Stimulated activated CD8-positive, alpha-beta memory T cell treated with anti-CD3 and anti-CD28 coated beads, Interleukin-2, amount 100 ng/mL, for 1 hour (primary cell): ENCODE measurements around the gene HMOX2.

Experiments
- DNase-seq, 2 donors: peaks; one replicate each; pipeline ENCODE4 v3.0.0-alpha.2; 2020; ENCODE audit warnings: low read depth in 2 of 2

HMOX2 gene, protein sequence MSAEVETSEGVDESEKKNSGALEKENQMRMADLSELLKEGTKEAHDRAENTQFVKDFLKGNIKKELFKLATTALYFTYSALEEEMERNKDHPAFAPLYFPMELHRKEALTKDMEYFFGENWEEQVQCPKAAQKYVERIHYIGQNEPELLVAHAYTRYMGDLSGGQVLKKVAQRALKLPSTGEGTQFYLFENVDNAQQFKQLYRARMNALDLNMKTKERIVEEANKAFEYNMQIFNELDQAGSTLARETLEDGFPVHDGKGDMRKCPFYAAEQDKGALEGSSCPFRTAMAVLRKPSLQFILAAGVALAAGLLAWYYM

DNA sequence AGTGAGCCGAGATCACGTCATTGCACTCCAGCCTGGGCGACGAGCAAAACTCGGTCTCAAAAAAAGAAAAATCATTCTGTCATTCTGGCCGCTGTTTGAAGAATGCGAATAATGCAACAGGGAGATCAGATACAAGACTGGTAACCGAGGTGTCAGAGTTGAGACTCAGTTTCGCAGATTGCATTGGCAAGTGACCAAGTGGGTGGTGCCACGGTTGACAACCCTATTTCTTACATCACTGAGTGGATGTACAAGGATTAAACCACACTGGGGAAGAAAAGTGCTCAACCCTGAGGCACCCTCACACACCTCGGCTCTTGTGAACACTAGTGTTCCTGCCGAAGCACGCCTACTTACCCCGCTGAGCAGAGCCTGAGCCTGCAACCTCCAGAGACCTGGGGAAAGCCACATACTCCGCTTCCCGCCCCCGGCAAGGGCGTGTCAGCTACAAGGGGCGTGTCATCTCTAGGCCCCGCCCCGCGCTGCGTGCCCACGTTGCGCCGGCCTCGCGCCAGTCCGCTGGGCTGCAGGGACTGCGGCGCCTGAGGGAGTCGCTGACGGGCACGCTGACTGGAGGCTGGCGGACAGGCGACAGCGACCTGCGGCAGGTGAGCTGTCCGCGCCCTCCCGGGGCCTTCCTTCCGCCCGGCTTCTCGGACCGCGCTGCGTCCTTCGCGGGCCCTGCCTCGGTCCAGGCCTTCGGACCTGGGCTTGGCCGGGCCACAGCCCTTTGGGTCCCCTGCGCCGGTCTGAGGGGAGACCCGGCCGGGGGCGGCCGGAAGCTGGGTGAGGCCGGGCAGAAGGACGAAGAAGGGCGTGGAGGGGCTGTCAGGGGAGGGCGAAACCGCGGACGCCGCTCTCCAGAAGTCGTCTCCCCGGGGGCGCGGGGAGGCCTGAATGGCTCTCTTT is at the start of gene HMOX2:
HMOX2 (plus strand) TSS at position 519 of the 909 bp plus-strand sequence. CDS start 29,127 bp downstream, outside the sequence.
- DNase-seq, result peak; percentile 88 to 89

- no peak for DNase-seq
Observed at GRCh38 chr16:4426722-4427372, 49.4 kb upstream of the HMOX2 start.

GRCh38 chr16:4428500-4428899 is 47.7 kb upstream of the HMOX2 start:
- no peak for DNase-seq

- no peak for DNase-seq
Observed at GRCh38 chr16:4431023-4431422, 45.2 kb upstream of the HMOX2 start.

- no peak for DNase-seq
Observed at GRCh38 chr16:4433228-4433627, 43.0 kb upstream of the HMOX2 start.

- no peak for DNase-seq
Observed at GRCh38 chr16:4433914-4434787, 42.0 kb upstream of the HMOX2 start.

- no peak for DNase-seq
Observed at GRCh38 chr16:4435337-4436067, 40.7 kb upstream of the HMOX2 start.

DNA sequence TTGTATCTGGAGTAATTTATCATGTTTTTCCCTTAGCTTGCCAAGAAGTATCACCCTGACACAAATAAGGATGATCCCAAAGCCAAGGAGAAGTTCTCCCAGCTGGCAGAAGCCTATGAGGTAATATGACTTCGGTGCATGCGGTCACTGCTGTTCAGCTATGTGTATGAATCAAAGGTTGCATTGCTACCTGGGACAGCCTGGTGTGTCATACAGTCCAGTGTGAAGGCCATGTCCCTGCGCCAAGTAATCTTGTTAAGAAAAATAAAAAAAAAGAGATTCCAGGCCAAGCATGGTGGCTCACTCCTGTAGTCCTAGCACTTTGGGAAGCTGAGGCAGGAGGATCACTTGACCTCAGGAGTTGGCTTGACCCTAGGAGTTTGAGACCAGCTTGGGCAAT is 38.8 kb upstream of the HMOX2 start:
- DNase-seq, result no peak

DNA sequence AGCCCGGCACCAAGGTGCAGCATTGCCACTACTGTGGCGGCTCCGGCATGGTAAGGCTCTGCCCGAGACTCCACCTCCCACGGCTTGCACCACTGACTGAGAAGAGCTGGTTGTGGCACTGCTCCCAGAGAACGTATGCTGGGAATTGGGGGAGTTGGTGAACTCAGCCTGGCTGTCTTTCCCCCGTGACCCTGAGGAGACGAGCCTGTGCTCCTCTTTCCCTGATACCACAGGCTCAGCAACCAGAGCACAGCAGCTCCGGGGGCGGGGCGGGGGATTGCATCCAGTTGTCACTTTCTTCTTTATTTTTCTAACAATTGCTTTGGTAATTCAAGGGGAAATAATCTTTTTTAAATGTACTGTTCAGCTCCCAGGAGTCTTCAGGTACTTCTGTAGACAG is 33.8 kb upstream of the HMOX2 start:
- DNase-seq, result no peak

- DNase-seq, result no peak
Observed at GRCh38 chr16:4443271-4443670, 32.9 kb upstream of the HMOX2 start.

DNA sequence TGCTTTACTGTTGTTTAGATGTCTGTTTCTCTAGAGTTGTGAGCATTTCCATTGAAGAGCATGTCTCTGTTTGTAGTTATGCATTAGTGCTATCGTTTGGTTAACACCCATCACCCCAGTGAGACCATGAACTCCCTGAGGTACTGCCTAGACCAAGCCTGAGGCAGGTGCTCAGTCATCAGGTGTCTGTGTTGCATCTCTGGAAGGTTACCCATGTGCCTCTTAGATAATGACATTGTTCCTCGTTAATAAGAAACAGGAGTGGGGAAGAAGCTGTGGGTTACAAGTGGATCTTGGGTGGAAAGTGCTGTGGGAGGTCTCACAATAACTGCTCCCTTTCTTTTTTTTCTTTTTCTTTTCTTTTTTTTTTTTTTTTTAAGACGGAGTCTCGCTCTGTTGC is 32.2 kb upstream of the HMOX2 start:
- no peak for DNase-seq

DNA sequence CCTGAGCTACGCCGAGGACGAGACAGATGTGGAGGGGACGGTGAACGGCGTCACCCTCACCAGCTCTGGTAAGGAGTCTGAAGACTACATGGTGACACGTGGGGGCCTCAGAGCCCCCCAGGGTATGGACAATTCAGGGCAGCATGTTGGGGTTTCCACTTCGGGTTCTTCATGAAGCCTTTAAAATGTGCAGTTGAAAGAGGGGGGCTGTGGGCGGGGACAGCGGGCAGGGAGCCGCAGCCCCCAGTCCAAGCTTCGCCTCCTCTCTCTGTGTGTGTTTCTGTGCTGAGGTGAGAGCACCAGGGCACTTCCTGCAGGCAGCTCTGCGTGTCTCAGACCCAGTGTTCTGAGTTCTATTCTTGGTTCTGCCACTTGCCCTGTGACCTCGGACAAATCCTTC is 25.8 kb upstream of the HMOX2 start:
- no peak for DNase-seq

DNA sequence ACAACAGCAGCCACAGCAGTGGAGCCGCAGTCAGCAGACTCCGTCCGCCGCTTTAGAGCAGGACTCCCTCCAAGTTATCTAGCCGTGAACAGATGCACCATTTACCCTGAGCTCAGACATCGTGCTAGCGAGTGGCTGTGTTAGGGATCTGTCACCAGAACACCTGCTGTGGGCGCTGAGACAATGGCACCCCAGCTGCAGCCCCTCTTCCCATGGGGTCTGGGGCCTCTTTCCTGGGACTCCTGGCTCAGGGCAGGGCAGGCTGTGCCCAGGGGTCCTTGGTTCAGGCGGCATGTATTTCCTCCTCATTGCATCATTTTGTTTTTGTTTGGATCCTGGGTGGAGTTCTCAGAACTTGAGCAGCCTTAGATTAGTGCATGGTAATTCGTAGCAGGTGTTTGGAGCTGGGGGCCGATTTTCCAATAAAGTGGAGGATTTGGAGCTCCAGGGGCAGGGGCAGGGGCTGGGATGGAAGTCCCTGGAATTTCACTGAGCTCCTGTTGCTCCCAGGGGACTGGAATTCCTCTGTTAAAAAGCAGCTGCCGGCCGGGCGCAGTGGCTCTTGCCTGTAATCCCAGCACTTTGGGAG is 25.2 kb upstream of the HMOX2 start:
- DNase-seq, result no peak

GRCh38 chr16:4452674-4453073 is 23.5 kb upstream of the HMOX2 start:
- no peak for DNase-seq

DNA sequence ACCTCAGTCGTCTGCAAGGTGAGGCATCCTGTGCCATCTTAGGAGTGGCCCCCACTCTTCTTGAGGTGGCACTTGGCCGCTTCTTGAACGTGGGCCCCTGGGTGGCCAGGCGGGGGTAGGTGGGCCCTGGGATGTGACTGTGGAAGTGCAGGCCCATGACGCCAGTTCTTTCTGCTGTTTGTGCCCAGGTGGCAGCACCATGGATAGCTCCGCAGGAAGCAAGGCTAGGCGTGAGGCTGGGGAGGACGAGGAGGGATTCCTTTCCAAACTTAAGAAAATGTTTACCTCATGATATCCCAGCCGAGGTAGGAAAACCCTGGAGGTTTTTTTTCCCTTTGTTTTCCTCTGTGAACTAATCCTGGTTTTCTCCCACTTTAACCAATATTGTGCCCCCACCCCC is 21.6 kb upstream of the HMOX2 start:
- DNase-seq, result no peak

GRCh38 chr16:4455081-4455480 is 21.1 kb upstream of the HMOX2 start:
- no peak for DNase-seq

- DNase-seq, result no peak
Observed at GRCh38 chr16:4455951-4456350, 20.2 kb upstream of the HMOX2 start.

DNA sequence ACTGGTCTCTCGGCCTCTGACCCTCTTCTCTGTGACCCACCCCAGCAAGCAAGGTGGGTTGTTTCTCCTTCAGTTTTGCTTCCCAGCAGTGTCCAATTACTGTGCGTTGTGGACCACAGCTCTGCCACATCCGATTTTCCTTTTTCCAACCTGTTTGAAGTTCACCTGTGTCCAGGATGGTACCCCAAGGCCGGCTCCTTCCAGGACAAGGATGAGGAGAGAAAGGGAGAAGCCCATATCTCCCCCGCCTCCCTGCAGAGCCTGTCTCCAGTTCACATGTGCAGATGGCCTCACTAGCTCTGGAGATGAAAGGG is 15.3 kb upstream of the HMOX2 start:
- no peak for DNase-seq

- no peak for DNase-seq
Observed at GRCh38 chr16:4461250-4462085, 14.7 kb upstream of the HMOX2 start.
